CD4-positive, alpha-beta T cell treated with Interleukin-17A for 4 hours (primary cell): ENCODE data around the gene OR51E2.
"Not testable (repeated sequence)": the region's sequence is repeated elsewhere in the genome, so short reads cannot be mapped to it uniquely, and the experiment has no call there.

Source experiments
- DNase-seq: peaks from one replicate; pipeline ENCODE4 v3.0.0-alpha.2; 2020; ENCODE audit warnings: mixed read lengths

OR51E2 gene, protein sequence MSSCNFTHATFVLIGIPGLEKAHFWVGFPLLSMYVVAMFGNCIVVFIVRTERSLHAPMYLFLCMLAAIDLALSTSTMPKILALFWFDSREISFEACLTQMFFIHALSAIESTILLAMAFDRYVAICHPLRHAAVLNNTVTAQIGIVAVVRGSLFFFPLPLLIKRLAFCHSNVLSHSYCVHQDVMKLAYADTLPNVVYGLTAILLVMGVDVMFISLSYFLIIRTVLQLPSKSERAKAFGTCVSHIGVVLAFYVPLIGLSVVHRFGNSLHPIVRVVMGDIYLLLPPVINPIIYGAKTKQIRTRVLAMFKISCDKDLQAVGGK

GRCh38 chr11:4697585-4697984, at the start of gene OR51E2:
TSS of gene OR51E2 (minus strand) at chr11:4697853. CDS start at chr11:4682711, 15,142 bp downstream.
- no peak for DNase-seq

- no peak for DNase-seq
These were observed 43.1 kb upstream of the OR51E2 start for GRCh38 chr11:4740735-4741134.

DNA sequence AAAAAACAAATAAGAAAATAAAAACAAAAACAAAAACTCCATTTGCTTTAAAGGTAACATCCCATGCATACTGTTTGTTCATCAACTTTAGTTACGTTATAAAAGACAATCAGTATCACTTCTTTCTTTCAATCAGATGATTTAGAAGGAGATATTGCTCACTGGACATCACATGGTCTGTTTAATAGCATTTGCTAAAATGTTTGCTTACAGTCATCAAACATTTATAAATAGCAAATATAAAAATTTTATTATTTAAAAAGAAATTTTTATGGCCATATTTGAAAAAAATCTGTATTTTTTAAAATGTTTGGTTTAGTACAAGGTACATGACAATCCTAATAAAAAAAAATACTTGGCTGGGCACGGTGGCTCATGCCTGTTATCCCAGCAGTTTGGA, 29.5 kb upstream of the OR51E2 start:
- DNase-seq = no peak

DNA sequence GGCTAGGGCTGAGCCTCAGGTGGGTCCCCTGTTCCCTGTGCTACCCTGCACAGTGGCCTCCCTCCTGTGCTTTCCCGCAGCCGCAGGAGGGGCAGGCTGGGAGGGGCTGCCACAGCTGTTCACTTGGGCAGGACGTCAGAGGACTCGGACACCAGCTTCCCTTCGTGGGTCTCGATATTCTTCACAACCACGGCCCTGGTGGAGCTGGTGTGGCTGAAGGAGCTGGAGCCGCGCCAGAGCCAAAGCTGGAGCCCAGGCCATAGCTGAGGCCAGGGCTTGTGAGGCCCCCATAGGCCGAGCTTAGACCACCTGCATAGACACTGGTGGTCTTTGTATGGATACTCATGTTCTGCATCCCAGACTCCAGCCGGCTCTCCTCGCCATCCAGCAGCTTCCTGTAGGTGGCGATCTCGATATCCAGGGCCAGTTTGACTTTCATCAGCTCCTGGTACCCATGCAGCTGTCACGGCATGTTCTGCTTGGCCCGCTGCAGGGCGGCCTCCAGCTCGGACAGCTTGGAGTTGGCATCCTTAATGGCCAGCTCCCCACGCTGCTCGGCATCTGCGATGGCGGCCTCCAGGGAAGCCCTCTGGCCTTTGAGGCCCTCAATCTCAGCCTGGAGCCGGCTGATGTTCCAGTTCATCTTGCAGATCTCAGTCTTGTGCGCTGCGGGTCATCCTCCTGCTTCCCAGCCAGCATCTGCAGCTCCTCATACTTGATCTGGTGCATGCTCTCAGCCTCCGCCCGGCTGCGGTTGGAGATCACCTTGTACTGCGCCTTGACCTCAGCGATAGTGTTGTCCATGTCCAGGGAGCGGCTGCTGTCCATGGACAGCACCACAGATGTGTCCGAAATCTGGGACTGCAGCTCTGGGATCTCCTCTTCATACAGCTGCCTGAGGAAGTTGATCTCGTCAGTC, 25.2 kb upstream of the OR51E2 start:
- DNase-seq = not testable (repeated sequence)

DNA sequence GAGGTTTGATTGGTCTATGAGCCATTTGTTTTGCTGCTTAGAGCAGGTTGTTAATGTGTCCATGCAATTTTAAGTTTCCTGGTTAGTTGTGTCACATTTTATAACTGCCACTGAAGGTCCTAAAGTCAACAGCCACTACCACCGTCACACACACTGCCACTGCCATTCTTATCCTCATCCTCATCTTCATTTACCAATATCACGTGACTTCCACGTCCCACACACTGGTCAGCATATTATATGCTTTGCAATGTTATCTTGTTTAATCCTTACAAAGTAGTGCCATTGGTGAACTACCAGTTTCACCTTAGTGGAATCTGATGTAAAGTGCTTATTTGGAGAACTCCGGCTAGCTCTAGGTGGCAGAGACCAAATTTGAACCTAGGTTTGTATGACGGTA, 16.6 kb upstream of the OR51E2 start:
- no peak for DNase-seq

- DNase-seq = no peak
These were observed 15.6 kb upstream of the OR51E2 start for GRCh38 chr11:4713241-4713640.

DNA sequence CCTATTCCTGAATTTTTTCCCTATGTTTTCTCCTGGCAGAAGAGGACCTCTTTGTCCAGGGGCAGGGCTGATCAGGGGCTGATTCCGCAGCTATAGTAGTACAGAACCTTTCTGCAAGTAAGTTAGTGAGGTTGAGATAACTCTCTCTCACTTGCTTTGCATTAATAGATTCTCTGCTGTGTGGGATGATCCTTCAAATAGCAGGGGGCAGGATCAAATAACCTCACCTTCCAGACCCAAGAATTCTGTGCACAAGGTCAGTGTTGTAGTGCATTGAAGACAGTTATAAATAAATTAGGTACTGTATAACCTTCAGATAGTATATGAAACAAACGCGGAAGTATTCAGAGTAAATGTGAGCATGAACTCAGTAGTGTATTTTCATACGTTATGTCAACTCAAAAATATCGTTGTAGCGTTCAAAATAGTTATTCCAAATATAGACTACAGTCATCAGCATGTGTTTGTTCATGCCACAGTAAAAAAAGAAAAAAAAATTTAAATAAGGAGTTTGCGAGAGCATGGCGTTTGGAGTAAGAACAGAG, 7.2 kb upstream of the OR51E2 start:
- DNase-seq = no peak

GRCh38 chr11:4704054-4704789, 6.6 kb upstream of the OR51E2 start, which contains the start of gene MMP26:
TSS of gene MMP26 (plus strand) at chr11:4704784.
- DNase-seq = no peak

DNA sequence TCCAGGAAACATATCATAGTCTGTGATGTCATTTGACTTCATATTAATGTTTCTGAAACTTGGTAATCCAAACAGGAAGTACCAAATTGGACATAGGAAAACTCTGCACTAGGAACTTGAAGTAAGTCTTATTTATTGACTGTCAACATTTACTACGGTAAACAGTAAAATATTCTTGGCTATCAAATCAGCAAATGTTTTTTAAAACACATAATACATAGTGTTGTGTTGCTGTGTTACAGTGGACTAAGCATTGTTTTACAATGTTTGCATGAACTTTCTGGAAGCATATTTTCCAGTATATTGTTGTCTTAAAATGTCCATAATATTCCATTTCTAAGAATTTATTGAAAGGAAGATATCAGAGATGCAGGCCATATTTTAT, 2.8 kb upstream of the OR51E2 start:
- DNase-seq = no peak

DNA sequence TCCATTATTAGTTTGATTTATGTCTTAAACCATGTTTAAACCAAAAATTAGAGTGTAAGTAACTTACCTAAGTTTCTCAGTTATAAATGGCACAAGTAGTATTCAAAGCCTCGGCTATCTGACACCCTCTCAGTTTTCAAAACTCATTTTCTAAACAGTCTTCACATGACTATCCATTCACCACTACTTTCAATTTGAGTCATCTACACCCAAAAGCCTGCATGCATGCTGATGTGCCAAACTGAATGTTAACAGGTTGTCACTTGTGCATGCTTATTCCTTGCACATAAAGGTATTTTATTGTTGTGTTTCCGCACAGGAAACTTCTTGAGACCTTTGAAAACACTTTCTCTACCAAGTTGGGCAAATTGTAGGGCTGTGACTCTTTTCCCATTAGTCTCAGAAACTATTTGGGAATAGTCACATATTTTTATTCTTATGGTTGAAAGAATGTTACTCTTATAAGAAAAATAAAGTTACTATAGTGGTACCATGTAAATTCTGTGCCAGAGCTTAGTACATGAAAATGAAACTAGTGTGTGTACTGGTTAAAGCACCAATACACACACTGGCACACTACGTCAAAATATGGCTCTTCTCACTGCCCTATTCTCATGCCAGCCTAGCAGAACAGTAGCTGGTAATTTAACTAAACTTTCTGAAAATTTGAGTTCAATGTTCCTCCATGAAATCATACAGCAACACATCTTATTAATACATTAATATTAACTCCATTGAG, 2.2 kb upstream of the OR51E2 start:
- no peak for DNase-seq

DNA sequence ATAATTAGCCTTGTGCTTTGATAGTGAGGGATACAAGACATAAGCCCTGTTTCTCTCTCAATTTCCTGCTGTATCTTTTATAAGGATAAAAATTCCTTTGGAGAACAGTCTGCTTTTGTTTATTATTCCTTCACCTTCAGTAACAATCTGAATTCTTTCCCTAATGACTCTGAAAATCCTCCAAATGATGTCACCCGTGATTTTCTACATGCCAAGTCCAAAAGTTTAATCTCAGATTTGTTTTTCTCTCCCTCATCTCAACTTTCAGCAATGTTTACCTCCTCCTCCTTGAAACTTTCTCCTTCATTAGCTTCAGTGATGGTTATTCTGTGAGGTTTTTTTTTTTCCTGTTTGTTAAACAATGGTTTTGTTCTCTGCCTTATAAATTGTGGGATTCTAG, 2.2 kb downstream of the OR51E2 start:
- DNase-seq = no peak

DNA sequence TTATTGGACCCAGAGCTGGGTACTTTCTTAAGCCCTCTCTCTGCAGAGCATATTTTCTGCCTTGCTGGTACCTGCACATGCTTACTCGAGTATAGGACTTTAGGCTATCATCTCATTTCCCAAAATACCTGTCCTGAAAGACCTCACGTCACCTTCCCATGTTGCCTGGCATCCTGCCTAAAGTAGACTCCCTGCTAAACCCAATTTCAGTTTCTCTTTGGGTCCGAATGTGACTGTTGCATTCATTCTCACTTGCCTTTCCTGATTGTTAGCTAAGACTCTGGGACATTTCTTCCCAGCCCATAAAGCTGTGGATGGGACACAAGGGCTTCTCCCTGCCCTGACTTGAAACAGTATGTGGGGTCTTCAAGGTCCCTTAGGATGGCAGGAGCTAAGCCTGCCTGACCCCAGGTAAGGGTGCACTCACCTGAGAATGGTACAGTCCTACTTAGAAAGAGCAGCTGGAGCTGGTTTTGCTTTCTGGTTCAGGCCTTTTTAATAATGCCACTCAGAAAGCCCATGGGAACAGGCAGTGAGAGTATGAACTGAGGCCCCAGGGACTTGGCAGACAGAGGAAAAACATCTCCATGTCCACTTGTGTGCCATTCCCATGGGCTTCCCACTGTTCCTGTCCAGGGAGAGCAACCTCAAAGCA, 12.9 kb downstream of the OR51E2 start:
- DNase-seq = no peak

GRCh38 chr11:4682623-4683419, 14.8 kb downstream of the OR51E2 start:
- no peak for DNase-seq

DNA sequence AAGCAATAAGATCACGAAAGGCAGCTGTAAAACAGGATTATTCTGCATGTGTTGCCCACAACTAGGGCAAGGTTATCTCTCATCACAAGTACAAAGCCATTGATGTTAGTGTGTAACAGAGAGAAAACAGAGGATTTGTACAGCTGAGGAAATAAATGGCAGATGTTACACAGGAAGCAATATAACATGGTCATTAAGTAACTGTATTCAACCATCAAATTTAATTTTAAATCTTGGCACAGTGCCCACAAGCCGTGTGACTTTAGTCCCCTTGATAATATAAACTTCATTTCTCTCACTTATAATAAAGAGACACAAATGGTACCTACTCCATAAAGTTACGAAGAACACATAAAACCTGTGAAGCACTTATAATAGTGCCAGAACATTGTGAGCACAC, 17.3 kb downstream of the OR51E2 start:
- DNase-seq = no peak

- DNase-seq = no peak
These were observed 19.7 kb downstream of the OR51E2 start for GRCh38 chr11:4677948-4678347.

- no peak for DNase-seq
These were observed 23.9 kb downstream of the OR51E2 start for GRCh38 chr11:4673781-4674180.

GRCh38 chr11:4672470-4672869, 25.2 kb downstream of the OR51E2 start:
- DNase-seq = no peak

- DNase-seq = no peak
These were observed 25.9 kb downstream of the OR51E2 start for GRCh38 chr11:4671741-4672140.

DNA sequence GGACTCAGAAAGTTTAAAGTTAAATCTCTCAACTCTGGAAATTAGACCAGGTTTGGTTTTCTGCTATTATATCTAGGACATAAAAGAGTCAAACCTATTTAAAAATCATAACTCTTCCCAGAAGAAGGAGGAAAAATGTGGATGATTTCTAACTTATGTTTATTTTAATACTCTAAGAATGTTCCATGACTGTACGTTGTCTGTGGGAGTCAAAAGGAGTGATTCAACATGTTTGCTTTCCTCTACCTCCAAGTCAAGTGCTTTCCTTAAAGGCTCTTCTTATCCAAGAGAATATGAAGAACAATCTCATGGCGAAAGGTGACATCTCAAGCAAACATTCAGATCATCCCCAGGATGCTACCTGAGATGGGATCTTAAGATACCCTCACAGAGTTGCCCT, 32.2 kb downstream of the OR51E2 start:
- DNase-seq = no peak

DNA sequence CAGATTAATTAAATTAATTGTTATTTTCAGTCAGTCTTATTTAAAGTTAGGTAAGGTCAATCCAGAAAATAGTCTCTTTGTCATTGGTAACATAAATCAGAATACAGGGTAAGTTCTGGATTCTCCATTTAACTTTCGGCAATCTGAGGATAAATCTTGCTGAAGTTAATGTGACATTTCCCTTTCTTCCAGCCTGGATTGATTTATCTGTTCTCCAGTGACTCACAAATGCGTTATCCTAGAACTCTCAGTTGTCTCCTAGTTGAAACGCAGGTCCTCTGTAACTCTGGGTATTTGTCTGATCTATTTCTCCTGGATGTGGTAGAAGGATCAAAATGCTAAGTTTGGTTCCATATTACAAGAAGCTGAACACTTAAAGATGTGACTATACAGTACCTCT, 32.9 kb downstream of the OR51E2 start:
- no peak for DNase-seq

- DNase-seq = no peak
These were observed 33.5 kb downstream of the OR51E2 start for GRCh38 chr11:4664183-4664582.
